ENCODE data around the gene CRACR2B.
A peak's percentile ranks its signal among the peaks of the same experiment; 100 is the strongest.

The CRACR2B gene

DNA sequence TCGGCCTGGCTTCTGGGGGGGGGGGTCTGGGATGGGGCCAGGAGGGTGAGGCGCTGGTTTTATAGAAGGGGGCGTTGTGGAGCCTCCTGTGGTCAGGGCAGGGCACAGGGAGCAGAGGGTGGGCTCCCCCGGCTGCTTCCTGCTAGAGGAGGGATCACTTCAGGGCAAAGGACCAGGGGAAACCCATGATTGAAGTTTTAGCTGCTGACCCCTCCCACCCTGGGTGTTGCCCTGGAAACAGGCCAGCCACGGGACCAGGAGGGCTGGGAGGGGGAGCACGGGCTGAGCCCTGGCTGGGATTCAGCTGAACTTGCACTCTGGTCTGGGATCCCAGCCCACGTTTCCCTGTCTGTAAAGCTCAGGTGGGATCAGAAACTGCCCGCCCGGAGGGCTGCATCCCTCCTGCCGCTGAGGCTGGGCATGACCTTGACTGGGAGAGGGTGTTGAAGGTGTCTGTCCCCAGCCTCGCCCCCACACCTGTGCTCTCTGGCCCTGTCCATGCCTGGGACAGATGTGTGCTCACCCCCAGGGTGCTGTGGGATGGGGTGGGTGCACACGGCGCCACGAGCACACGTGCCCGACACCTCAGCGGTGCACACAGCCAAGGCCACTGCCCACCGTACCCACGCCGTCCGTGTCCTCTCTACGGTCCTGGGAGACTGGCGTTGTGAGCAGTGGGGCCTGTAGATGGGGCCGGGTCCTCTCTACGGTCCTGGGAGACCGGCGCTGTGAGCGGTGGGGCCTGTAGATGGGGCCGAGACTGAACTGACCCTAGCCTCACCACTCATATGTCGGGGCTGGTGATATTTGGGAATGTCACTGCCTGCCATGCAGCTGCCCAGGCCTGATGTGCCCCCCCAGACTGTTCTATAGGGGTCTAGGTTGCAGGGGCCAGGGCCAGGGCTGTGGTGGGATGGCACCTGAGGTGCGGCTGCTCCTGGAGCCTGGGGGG, 17.2 kb downstream of the CRACR2B start:
- peak overlapping the region; percentile 92 for H3K4me3 ChIP-seq
- TF ChIP-seq, protein P1, sequence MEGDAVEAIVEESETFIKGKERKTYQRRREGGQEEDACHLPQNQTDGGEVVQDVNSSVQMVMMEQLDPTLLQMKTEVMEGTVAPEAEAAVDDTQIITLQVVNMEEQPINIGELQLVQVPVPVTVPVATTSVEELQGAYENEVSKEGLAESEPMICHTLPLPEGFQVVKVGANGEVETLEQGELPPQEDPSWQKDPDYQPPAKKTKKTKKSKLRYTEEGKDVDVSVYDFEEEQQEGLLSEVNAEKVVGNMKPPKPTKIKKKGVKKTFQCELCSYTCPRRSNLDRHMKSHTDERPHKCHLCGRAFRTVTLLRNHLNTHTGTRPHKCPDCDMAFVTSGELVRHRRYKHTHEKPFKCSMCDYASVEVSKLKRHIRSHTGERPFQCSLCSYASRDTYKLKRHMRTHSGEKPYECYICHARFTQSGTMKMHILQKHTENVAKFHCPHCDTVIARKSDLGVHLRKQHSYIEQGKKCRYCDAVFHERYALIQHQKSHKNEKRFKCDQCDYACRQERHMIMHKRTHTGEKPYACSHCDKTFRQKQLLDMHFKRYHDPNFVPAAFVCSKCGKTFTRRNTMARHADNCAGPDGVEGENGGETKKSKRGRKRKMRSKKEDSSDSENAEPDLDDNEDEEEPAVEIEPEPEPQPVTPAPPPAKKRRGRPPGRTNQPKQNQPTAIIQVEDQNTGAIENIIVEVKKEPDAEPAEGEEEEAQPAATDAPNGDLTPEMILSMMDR (IDR thresholded peaks at IDR 0.05): no peak

DNA sequence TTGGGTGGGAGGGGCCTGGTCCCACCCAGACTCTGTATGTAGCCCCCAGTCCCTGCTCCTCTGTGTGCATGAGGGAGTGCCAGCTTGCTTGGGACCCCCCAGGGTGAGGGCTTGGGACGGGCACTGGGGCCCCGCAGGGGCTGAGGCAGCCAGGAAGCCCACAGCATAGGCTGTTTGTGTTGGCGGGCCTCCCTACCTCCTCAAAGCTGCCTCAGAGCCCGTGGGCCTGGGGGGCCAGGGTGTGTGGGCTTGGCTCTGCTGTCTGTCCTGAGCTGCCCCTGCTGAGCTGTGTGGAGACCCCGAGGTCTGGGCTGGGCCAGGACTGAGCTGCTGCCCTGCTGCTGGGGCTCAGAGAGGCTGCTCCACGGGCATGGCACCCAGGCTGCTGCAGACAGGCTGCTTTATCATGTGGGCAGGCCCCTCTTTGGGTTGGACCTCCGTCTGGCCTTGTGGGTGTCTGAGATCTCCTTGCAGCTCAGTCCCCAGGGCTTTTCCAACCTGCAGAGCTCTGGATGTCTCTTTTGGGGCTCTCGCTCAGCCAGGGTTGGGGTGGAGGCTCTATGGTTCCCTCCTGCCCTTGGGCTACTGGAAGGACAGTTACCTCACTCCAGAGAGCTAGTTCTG, 18.3 kb downstream of the CRACR2B start:
- Histone ChIP-seq H3K4me3 (peak overlapping the region; percentile 92), H3K27ac (peak overlapping the region; percentile 92 to 96)
- TF ChIP-seq, protein P1 (IDR thresholded peaks at IDR 0.05): no peak
- no peak for DNase-seq (ENCODE audit: low spot score)

More for the DNA sequence above, 17.2 kb downstream of the CRACR2B start:
- peak; percentile 95 for DNase-seq (ENCODE audit: low spot score)
- H3K27ac ChIP-seq: peak overlapping the region; percentile 92 to 96

DNA sequence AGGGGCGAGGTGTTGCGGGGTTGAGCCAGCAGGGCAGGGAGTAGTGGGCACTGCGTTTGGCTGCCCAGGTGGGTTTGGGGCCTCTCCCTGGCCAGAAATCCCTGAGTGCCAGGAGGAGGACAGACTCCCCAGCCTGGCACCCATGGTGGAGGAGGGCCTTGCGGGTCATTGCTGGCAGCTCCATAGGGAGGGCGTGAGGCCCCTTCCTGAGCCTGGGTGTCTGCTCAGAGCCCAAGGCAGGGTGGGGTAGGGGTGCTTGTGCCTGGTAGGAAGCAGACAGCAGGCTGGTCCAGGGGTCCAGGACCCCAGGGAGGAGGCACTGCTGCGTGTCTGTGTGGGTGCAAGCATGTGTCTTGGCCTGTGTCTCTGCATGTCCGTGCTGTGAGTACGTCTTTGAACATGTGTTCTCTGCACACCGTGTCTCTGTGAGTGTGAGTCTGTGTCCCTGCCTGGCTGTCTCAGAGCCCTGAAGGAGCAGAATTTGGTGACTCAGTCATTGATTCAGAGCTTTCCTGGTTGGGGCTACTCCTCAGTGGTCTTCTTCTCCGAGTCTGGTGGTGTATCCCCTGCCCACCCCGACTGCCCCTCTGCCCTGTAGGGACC, 18.9 kb downstream of the CRACR2B start:
- no peak overlapping the region for H3K4me3 ChIP-seq
- H3K27ac ChIP-seq: peak overlapping the region in 1 of 2 donors; percentile 96

DNA sequence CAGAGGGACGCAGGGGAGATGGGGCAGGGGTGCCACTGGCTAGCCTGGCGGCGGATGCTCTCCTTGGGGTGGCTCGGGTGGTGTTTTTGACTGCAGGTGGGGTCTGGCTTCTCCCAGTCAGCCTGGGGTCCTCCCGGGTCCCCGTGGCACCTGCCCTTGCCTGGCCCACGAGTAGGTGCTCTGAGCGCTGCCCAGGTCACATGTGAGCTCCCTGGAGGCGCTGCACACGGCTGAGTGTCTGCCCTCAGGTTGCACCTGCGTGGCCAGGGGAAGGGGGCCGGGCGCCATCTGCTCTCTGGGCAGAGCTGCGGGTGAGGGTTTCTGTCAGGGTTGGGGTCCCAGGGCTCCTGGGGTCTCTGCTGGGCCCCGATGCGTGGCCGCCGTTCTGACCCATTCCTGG, 20.2 kb downstream of the CRACR2B start:
- TF ChIP-seq, protein P1 (IDR thresholded peaks at IDR 0.05): no peak
- no peak for DNase-seq (ENCODE audit: low spot score)
- H3K4me3 ChIP-seq: no peak overlapping the region
- no peak overlapping the region for H3K27ac ChIP-seq

More for the DNA sequence above, 18.9 kb downstream of the CRACR2B start:
- TF ChIP-seq, protein P1 (IDR thresholded peaks at IDR 0.05): no peak
- no peak for DNase-seq (ENCODE audit: low spot score)

DNA sequence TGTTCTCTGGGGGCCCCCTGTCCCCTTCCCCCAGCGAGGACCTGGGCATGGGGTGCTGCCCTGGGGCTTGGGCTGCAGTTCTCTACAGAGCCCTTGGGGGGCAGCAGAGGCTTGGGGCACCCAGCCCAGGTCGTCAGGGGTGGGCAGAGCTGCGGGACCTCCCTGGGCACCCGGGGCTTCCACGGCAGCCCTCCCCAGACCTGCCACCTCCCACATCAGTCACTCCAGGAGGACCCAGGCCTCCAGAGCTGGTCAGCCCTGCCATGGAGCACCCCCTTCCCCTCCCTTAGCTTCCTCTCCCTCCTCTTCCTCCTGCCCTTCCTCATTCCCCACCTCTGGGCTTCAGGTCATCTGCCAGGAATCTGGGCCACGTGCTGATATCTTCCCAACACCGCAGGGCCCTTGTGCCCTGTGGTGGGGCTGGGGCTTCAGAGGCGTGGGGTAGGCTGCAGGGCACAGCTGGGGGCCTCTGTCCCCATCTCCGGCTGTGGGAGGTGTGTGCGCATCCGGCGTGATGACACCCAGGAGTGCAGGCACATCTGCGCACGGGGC, 20.7 kb downstream of the CRACR2B start:
- no peak for DNase-seq (ENCODE audit: low spot score)
- Histone ChIP-seq H3K27ac (no peak overlapping the region), H3K4me3 (peak overlapping the region; percentile 74)
- TF ChIP-seq, protein P1 (IDR thresholded peaks at IDR 0.05): peak; percentile 83

DNA sequence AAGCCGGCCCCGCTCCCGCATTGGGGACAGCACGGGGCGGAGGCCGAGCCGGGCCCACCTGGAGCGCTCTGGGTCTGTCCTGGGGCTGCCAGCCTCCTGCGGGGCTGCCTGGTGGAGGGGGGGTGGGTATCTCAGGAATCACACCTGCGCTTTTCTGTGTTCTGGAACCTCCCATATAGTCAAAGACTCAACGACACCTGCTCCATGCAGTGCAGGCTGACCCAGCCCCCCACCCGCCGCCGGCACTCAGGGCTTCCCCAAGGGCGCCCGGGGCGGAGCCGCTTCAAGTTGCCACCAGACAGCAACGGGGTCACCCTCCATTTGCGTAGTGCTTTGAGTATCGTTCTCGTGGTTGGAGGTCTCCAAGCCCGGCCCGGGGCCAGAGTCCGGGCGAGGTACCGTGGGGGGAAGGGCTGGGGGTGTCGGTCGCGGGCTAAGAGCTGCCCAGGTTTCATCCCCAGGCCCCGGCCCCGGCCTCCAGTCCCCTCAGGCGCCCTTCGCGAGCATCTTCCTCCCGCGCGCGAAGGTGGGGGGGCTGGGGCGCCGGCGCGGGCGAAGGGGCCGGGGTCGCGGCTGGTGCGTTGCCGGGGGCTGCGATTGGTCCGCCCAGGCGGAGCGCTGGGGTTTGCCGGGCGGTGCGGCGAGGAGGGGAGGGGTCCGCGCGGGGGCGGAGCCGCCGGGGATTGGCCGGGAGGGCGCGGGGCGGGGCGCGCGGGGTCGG, 21.5 kb downstream of the CRACR2B start:
- Histone ChIP-seq H3K4me3 (peak overlapping the region; percentile 74), H3K27ac (no peak overlapping the region)
- TF ChIP-seq, protein P1 (IDR thresholded peaks at IDR 0.05): no peak
- no peak for DNase-seq (ENCODE audit: low spot score)

All from coronary artery (tissue), 2 donors.